ENCODE results near the gene ZBTB12.

GRCh38 chr6:31897612-31898382 lies 4.1 kb downstream of the ZBTB12 start, which contains the start of gene EHMT2:
- no peak for TF ChIP-seq GATA2 (IDR thresholded peaks at IDR 0.05; ENCODE audit: low read depth, low read length)
- TF ChIP-seq GATA3 (IDR thresholded peaks at IDR 0.05; ENCODE audit: low read depth, low read length) = no peak
